ENCODE results near the gene PIBF1. TPM values are rescaled to one million over a fixed set of nuclear protein-coding genes. Genes with fewer than 3 reads are reported as not detected.

PIBF1 gene
- total RNA-seq, 6 experiments from 2014 or later, result 5.3 to 10.9 (median 7.8) TPM

- Histone ChIP-seq H3K27ac (no peak overlapping the region), H3K9me3 (no peaks in the 10 kb centered on the region), H3K4me1 (no peaks in the 10 kb centered on the region), H3K27me3 (no peaks in the 10 kb centered on the region), H3K4me3 (no peak overlapping the region), H3K36me3 (peaks cover 0 to 2% (median 0%) of the 10 kb centered on the region in 4 donors)
- no peak for TF ChIP-seq CTCF (IDR thresholded peaks at IDR 0.05)
- TF ChIP-seq POLR2A (IDR thresholded peaks at IDR 0.05), result no peak
- ATAC-seq, result peak in 3 of 4 donors; percentile 28 to 43 (median 36)
- WGBS (ENCODE audit: insufficient coverage, low coverage, low lambda C conversion rate, missing lambda C conversion rate), result 50% methylated on average over 4 of the region's 4 CpGs
- no peak for DNase-seq
- intact Hi-C loops (cut with DNase I), result no loop called here
Measured at GRCh38 chr13:73000027-73000674, 218.2 kb downstream of the PIBF1 start.

DNA sequence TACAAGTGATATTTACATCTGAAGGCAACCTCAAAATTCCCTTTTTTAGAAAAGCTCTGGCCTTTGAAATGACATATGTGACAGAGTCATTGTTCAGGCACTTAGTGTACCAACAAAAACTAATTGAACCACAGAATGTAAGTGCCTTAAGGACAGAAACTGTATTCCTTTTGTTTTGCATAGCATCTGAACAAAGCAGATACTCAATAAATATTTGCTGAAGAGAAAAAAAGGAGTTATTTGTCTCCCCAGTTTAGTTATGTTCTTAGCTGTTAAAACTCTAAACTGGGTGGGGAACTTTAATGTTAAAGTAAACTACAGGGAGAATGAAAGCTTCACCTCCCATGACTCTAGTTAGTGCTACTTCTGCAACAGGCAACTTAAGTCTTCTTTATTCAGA lies 220.0 kb downstream of the PIBF1 start:
- Histone ChIP-seq H3K27me3 (no peaks in the 10 kb centered on the region), H3K4me3 (no peak overlapping the region), H3K9me3 (no peaks in the 10 kb centered on the region), H3K27ac (no peak overlapping the region), H3K36me3 (peaks cover 0 to 2% (median 0%) of the 10 kb centered on the region in 4 donors), H3K4me1 (no peaks in the 10 kb centered on the region)
- DNase-seq (no peak), ATAC-seq (no peak)
- intact Hi-C loops (cut with DNase I), result no loop called here
- TF ChIP-seq POLR2A (IDR thresholded peaks at IDR 0.05), result no peak
- no peak for TF ChIP-seq CTCF (IDR thresholded peaks at IDR 0.05)

DNA sequence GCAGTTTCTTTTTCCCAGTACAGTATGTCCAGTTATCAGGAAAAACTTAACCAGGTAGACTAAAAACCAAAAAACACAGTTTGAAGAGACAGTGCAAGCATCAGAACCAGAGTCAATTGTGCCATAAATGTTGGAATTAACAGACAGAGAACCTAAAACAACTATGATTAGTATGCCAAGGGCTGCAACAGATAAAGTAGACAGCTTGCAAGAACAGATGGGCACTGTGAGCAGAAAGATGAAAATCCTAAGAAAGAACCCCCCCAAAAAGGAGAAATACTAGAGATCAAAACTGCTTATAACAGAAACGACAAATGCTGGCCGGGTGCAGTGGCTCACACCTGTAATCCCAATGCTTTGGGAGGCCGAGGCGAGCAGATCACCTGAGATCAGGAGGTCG lies 229.8 kb downstream of the PIBF1 start:
- Histone ChIP-seq H3K4me3 (no peak overlapping the region), H3K9me3 (no peaks in the 10 kb centered on the region), H3K27ac (no peak overlapping the region), H3K27me3 (no peaks in the 10 kb centered on the region), H3K4me1 (no peaks in the 10 kb centered on the region), H3K36me3 (peaks cover 0 to 5% (median 0%) of the 10 kb centered on the region in 4 donors)
- WGBS (ENCODE audit: insufficient coverage, low coverage, low lambda C conversion rate, missing lambda C conversion rate), result 87% methylated on average over 5 of the region's 5 CpGs
- DNase-seq (no peak), ATAC-seq (no peak)
- TF ChIP-seq POLR2A (IDR thresholded peaks at IDR 0.05) (no peak), CTCF (IDR thresholded peaks at IDR 0.05) (no peak)
- intact Hi-C loops (cut with DNase I), result no loop called here

DNA sequence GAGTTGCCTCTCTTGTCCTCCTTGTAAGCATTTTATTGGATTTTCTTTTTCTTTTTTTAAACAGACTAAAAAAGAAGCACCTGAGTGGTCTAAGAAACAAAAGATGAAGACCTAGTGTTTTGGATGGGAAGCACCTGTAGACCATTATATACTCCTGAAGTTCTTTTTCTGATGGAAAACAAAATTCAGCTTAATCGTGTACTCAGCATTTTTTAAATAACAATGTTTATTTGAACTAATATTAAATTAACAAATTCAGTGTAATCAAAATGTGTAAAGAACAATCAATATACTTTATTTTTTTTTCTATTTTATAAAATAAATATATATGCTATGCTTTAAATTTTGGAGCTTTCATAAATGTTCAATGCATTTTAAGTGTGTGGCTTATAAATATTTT lies 233.9 kb downstream of the PIBF1 start:
- TF ChIP-seq POLR2A (IDR thresholded peaks at IDR 0.05), result no peak
- no peak for TF ChIP-seq CTCF (IDR thresholded peaks at IDR 0.05)
- Histone ChIP-seq H3K27ac (no peak overlapping the region), H3K9me3 (no peaks in the 10 kb centered on the region), H3K4me3 (no peak overlapping the region), H3K4me1 (no peaks in the 10 kb centered on the region), H3K27me3 (no peaks in the 10 kb centered on the region), H3K36me3 (peaks cover 0 to 5% (median 0%) of the 10 kb centered on the region in 4 donors)
- intact Hi-C loops (cut with DNase I), result no loop called here
- WGBS (ENCODE audit: insufficient coverage, low coverage, low lambda C conversion rate, missing lambda C conversion rate), result 100% methylated on average over 1 of the region's 1 CpG
- DNase-seq (no peak), ATAC-seq (no peak)

DNA sequence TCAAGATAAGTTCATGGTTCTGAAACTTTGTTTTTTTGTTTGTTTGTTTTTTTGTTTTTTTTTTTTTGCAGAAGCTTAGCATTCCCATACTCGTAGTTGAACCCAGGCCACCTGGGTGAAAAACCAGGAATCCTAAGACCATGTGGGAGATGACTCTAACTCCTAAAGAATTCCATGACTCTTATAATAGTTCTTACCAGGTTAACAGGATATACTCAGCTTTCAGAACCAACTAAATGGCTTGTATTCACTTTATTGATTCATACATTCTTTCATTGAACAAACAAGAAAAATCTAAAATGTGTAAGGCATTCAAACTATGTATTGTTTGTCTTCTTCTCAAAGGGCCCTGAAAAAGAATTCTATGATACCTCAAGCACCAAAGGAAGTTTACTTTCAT lies 236.4 kb downstream of the PIBF1 start:
- no peak for DNase-seq
- intact Hi-C loops (cut with DNase I), result no loop called here
- TF ChIP-seq POLR2A (IDR thresholded peaks at IDR 0.05), result no peak
- no peak for TF ChIP-seq CTCF (IDR thresholded peaks at IDR 0.05)

More for the DNA sequence above, 236.4 kb downstream of the PIBF1 start:
- H3K27ac ChIP-seq, result no peak overlapping the region
- H3K9me3 ChIP-seq, result no peaks in the 10 kb centered on the region
- ATAC-seq, result no peak
- H3K4me1 ChIP-seq, result no peaks in the 10 kb centered on the region
- no peaks in the 10 kb centered on the region for H3K27me3 ChIP-seq
- no peak overlapping the region for H3K4me3 ChIP-seq
- WGBS (ENCODE audit: insufficient coverage, low coverage, low lambda C conversion rate, missing lambda C conversion rate), result 80% methylated on average over 1 of the region's 1 CpG
- H3K36me3 ChIP-seq, result peaks cover 0 to 5% (median 0%) of the 10 kb centered on the region in 4 donors
